GM21576 (cell line): Measurements from ENCODE around the gene CRADD.
"Not testable (repeated sequence)": the region's sequence is repeated elsewhere in the genome, so short reads cannot be mapped to it uniquely, and the experiment has no call there.

Experiments
- ATAC-seq: cut with Tn5 transposase; IDR thresholded peaks from one replicate; pipeline ENCODE4 v1.9.1; 2021; ENCODE audit warnings: mild to moderate bottlenecking, moderate library complexity; ENCODE audit not compliant: unreplicated experiment

CRADD gene

DNA sequence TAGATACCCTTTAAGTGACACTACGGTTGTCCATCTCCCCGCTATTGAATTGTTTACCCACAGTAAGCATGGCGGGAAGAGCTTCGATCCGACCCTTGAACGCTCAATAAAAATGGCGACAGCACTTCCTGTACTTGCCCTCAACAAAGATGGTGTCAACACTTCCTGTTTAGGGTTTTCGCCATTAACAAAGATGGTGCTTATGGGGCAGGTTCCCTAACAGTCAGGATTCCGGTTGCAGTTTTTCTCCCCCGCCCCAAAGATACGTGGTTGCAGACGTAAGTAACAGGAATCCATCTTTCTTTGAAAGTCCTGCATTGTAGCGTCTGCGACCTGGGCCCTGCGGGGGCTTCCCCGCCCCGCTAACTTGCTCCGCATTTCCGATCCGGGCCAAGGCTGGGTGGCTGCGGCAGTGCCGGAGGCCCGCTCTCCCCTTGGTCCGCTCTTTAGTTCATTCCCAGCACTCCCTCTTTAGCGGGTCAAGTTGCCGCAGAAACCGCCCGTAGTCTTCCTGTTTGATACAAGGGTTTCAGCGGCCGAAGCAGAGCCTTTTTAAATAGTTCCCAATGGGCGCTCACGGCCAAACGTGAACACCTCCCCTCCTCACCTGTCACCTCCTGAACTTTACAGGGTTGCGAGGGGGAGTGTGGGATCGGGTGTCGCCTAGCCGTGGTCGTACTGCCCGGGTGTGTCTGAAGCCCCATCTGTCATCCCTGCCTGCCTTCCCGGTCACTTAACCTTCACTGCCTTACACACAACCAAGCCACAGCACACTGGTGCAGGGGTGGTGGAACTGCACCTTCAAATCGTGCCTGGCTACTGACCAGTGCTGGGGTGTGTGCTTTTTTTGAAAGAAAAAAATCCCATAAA is at the start of gene CRADD:
Gene CRADD (plus strand): TSS at position 181 of the 870 bp plus-strand sequence.
- peak; percentile 89 for ATAC-seq

DNA sequence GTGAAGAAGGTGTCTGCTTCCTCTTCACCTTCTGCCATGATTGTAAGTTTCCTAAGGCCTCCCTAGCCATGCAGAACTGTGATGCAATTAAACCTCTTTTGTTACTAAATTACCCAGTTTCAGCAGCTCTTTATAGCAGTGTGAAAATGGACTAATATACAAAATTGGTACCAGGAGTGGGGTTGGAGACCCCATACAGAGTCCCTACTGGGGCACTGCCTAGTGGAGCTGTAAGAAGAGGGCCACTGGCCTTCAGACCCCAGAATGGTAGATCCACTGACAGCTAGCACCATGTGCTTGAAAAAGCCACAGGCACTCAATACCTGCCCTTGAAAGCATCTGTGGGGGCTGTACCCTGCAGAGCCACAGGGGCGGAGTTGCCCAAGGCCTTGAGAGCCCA is 44.8 kb upstream of the CRADD start:
- no peak for ATAC-seq

DNA sequence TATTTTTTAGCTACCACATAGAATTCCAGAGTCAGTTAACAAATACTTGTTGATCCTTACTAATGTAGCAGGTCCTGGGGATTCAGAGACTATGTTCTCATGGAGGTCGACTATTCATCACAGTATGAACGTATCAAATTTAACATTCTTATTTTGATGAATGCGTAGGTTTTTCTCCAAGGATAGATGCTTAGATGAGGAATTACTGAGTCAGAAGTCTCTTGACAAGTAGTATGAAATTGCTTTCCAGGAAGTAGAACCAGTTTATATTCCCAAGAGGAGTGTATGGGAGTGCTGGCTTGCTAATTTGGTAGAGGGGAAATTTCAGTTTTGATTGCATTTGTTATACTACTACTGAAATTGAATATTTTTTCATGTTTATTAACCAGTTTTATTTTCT is 42.8 kb upstream of the CRADD start:
- no peak for ATAC-seq

DNA sequence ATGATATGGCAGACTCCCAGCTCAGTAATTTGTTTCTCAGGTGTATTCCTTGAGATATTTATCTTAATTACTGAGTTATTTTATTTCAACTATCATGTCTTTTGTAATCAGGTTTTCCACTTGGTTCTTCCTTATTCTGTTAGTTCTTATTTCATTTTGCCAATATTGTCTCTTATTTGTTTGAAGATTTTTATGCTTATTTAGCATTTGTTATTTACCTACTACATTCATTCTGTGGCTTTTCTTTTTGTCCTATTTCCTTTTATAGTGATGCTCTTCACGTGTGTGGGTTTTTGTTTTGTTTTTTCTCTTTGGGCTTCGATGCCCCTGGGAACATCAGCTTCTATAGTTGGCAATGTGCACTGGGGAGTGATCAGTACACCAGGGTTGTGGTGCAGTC is 40.5 kb upstream of the CRADD start:
- no peak for ATAC-seq

DNA sequence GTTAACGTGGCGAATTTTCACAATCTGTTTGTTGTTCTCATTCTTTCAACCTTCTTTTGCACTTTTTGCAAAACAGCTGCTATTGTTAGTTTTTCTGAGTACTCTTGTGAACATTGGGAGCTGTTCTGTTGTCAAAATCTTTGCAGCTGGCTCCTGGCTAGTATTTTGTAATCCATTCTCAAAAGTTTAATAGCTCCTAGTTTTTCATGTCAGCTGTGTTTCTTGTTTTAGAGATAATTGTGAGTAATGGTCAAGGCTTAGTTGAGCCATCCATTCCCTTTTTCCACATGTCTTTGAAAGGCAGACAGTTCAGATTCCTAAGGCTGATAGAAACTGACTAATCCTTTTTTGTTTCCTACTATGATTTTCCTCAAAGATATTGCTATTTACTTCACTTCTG is 39.1 kb upstream of the CRADD start:
- ATAC-seq = no peak

DNA sequence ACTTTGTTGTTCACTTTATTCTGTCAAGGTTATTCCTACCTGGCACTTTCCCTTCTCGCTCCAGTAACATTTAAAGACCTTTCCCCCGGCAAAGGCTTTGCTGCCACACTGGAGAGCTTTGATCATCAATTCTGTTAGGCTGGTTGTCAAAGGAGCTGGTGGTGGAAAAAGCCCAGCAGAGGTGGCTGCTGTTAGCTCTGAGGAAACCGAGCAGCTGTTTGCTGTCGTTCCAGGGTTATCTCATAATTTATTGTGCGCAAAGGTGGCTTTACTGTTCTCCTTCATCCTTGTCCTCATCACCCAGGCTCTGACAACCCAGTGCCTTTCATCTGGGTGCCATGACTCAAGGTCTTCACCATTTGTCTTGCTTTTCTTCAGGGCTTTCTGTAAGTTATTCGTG is 38.2 kb upstream of the CRADD start:
- ATAC-seq = no peak

DNA sequence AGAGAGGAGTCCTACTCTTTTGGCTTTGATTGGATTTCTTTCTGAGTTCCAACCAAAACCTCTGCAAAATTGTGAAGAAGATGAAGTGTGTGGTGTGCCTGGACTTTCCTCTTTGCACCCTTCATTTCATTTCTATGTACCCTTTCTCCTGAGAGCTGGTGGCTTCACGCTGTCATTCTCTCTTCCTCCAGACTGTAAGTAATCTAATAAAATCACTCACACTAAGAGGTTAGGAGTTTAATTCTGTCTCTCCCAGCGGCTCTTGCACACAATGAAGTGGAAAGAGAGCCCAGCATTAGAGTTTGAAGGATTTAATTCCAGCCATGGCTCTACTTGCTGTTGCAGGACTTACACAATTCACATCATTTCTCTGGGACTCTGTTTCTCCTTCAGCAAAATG is 37.8 kb upstream of the CRADD start:
- ATAC-seq = no peak

DNA sequence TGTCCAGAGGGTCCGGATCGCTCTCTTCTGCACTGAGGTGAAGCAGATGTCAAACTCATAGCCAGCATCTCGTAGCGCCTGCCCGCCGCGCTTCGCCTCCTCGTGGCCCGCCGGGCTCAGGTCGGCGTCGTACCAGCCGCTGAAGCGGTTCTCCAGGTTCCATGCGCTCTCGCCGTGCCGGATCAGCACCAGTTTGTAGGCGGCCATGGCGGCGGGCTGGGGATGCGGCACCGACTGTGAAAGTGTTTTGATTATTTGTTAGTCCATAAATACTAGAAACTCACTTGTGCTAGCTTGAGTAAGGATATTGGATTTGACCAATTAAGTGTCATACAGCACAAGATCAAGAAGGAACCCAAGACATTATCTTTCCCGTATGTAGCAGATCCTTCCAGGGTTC is 35.8 kb upstream of the CRADD start:
- not testable (repeated sequence) for ATAC-seq

DNA sequence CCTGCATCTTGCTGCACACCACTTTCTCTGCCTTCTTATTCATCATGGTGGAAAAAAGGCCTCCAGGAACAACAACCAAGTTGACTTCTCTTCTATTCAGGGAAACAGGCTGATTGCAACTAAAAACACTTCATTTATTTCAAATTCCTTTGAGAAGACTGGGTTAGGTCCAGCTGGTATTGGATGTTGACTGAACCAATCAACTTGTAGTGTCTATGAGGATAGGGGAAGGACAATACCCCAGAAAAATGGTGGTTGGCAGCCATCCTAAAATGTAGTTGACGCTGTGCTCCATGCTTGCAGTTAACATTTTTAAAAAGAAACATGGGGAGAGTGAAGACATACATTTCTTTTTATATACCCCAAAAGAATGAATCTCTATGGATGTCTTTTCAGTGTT is 34.4 kb upstream of the CRADD start:
- ATAC-seq = no peak

DNA sequence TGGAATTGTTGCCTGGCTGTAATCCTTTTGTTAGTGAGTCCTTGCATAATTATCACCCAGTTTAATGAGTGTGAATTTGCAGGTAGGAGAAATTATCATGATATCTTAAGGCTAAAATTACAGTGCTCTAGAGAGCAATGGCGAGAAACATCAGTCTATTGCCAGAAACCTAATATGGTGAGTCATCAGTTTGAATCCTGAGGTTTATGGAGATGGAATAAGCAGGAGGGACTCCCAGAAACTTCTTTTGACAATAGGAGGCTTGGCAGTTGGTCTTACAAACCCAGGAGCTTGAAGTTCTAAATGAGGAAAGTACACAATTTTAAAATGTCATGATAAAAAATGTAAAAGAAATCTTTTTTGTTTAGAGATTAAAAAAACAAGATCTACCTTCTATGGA is 31.5 kb upstream of the CRADD start:
- ATAC-seq = no peak

DNA sequence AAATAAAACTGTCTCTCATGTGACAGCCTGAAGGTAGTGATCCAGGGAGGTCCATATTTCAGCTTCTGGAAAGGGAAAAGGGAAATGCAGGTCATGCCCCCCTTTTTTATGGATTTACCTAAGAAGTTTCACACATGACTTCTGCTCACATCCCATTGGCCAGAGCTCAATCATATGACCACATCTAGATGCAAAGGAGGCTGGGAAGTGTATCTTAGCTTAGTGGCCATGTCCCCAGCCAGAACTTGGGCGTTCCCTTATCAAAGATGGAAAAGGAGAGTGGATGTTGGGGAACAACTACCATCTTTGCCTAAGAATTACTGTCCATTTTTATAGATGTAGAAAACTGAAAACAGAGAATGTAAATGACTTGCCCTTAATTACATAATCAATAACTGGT is 26.5 kb upstream of the CRADD start:
- ATAC-seq = no peak

DNA sequence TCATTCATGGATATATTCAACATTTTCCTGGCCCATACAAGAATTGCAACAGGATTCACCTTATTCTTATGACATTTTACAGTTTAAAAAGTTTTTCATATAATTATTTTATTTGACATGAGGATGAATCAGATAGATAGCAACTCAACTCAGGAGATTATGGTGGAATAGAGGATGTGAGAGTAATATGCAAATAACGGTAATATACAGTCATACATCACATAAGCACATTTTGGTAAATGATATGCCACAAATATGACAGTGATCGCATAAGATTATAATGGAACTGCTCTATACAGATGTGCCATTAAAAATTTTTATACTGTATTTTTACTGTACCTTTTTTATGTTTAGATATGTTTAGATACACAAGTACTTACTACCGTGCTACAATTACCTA is 24.1 kb upstream of the CRADD start:
- no peak for ATAC-seq

DNA sequence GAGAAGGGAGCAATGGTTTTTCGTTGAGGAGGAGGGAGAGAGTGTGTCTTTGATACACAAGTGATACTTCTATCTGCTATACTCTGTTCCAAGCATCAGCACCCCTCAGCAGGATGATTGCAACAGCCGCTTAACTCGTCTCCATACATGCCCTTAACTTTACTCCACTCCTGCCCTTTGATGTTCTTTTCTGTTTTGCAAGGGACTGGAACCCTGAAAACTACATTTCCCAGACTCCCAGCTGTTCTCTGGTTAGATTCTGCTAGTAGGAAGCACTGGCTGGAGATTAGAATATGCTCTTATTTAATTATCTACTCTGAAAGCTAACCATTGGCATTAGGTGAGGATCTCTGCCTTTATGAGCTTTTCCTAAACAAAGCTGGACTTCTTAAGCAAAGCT is 23.5 kb upstream of the CRADD start:
- ATAC-seq = no peak

DNA sequence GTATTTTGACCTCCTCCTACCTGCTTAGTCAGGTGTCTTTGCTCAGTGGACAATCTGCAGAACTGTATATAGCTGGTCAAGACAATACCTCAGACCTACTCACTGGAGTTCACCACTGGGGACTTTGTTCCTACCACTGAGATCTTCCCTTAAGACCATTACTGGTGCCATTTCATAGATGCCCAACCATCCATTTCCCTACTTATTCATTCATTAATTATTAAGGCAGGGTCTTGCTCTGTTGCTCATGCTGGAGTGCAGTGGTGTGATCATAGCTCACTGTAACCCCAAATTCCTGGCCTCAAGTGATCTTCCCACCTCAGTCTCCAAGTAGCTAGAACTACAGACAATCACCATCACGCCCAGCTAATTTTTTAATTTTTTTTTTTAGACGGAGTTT is 22.8 kb upstream of the CRADD start:
- ATAC-seq = no peak

DNA sequence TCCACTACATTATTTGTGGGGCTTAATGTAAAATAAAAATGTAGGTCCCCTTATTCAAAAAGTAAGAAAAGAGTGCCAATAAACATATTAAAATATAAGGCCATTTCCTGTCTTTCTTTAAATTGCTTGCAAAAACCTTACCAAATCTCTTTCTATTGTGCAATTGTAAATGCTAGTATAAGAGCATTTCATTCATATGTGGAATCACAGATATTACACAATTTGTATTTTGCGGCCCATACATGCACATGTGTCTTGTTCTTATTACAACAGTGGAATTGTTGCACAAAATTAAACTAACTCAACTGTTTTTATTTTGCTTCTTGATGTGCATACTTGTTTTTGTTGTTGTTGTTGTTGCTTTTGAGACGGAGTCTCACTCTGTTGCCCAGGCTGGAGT is 20.1 kb upstream of the CRADD start:
- no peak for ATAC-seq

DNA sequence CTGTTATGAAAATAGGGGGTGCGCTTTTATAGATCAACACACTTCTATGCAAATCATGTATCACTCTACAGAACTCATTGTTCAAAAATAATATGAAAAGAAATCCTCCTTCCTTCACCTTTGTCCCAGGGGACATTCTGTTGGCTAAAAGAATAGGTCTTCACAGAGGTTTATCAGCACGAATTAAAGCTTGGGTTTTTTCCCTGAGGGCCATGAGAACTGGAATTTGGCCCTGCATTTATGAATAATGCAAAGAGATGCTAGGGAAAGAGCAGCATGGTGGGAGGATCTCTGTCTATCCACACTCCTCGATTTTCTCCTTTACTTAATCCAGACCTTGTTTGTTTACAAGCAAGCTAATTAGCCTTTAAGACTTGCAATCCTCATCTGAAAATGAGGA is 16.2 kb upstream of the CRADD start:
- no peak for ATAC-seq

DNA sequence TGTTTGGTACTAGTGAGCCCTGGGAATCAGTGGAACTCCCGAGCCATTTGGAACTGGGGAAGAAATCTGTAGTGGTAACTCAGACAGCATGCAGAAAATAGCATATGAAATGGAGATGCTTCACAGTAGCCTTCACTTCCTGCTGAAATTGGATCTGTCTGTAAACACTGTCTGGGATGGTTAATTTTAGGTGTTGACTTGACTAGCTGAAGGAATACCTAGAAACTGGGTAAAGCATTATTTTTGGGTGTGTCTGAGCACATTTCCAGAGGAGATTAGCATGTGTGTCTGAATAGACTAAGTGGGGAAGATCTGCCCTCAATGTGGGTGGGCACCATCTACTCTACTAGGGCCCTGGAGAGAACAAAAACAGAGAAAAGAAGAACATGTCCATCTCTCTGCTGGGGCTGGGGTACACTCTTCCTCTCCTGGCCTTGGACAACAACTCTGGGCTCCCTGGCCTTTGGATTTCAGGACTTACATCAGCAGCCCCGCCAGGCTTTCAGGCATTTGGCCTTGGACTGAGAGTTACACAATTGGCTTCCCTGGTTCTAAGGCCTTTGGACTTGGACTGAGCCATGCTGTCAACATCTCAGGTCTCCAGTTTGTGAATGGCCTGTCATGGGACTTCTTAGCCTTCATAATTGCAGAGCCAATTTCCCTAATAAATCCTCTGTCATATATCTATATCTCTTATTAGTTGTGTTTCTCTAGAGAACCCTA is 14.0 kb upstream of the CRADD start:
- no peak for ATAC-seq

DNA sequence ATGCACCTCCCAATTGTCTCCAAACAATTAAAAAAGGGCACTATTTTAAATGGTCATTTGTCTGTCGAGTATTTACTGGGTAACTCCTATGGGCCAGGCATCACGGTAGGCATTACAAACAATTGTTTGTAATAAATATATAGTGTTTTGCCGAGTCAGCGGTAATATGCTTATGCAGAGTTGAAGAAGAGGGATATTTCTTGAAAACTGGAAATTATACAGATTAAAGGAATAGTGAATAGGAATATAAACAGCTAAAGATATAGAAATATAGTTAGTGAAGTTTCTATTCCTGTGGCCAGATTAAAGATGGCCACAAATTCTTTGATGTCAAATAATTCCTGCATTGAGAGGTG is 13.5 kb upstream of the CRADD start:
- ATAC-seq = no peak

DNA sequence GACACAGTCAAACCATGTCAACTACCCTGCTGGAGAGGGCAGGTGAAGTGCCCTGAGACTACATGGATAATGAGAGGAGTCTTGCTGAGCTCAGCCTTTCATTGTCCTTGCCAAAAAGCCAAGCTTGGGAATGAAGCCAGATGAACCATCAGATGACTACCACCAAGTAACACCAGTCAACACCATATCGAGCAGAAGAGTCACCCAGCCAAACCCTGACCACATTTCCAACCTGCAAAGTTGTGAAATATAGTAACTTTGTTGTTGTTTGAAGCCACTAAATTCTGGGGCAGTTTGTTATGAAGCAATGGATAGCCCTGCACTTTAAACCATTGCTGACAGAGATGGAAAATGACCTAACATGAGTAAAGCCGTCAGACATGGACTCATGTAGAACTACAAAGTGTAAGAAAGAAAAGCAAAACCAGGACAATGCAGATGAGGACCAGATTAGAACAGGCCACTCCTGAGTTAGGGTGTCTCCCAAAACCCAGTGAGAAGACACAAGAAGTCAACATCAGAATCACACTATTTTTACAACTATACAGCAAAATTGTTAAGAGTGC is 12.5 kb upstream of the CRADD start:
- ATAC-seq = no peak

DNA sequence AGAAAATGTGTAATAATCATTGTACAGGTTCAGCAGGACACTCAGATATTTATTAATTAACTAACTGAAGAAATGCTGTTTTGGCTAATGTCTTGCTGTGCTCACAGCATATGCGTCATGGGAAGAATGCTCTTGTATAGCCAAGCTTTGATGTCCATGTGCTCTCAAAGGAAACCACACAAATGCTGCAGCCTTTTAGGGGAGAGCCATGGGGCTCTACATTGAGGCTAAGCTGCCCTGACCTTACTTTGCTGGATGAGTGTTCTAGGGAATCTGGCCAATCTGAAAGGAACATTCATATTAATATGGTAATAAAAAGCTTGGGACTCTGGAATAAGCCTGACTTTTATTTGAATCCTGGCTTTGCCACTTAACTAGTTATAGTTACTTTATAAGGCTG is 9.5 kb upstream of the CRADD start:
- ATAC-seq = no peak

DNA sequence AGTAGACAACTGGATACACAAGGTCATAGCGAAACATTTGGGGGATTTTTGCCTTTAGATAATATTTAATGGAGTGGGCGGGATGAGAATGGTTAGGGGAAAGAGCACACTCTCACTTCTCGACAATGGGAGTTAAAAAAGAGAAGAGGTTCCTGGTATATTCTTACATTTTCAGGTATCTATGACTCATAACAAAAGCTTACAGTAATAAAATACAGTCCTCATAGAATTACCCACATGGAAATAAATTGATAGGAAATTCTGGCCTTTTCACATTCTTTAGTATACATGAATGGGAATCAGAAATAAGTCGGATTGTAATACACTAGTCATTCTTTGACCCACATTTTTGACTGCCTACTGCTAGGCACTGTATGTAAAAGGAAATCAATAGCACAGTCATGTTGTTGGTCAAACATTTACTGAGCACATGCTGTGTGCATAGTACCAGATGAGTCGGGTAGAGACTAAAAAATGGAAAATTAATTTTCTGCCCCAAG is 8.2 kb upstream of the CRADD start:
- ATAC-seq = no peak

DNA sequence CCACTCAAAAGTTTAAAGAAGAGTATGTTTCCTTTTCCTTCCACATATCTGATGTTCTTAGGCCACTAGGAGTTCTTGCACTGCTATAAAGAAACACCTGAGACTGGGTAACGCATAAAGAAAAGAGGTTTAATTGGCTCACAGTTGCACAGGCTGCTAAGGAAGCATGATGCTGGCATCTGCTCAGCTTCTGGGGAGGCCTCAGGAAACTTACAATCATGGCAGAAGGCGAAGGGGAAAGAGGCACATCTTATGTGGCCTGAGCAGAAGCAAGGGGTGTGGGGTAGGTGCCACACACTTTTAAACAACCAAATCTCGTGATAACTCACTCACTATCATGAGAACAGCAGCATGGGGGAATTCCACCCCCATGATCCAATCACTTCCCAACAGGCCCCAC is 7.7 kb upstream of the CRADD start:
- ATAC-seq = no peak
